GM12878 (cell line): ENCODE measurements around the gene USP31. TPM values are rescaled to one million over a fixed set of nuclear protein-coding genes. Genes with fewer than 3 reads are reported as not detected.

Source experiments
- ATAC-seq: fragments of 200-7000 bp; cut with Tn5 transposase; 3 replicates; pipeline ENCODE4 v1.9.1; 2020; ENCODE audit warnings: mild to moderate bottlenecking, moderate library complexity
- BruUV-seq: library from RNA; stranded (reverse); fragments of 400-500 nt; replicated peaks from 2 replicates; lab custom pipeline; 2021; lab: Mats Ljungman, UMichigan
- CTCF ChIA-PET: fragments of 300-600 bp; sonication (Branson Sonifier 250); formaldehyde crosslinking; extraction: SDS; loops from one replicate; lab custom pipeline; 2021; ENCODE audit warnings: inconsistent platforms; lab: Yijun Ruan, JAX
- POLR2A ChIA-PET: fragments of 350-600 bp; formaldehyde crosslinking; extraction: SDS; loops from one replicate; lab custom pipeline; 2021; ENCODE audit warnings: inconsistent platforms; lab: Charles Lee
- RAD21 ChIA-PET: fragments of 300-600 bp; sonication (Branson Sonifier 250); formaldehyde crosslinking; loops from one replicate; lab custom pipeline; 2023; ENCODE audit warnings: antibody characterized with exemption; ENCODE audit not compliant: unreplicated experiment; lab: Charles Lee
- SMC1A ChIA-PET: fragments of 300-600 bp; sonication (Branson Sonifier 250); formaldehyde crosslinking; loops from one replicate; lab custom pipeline; 2023; ENCODE audit not compliant: unreplicated experiment, uncharacterized antibody; lab: Charles Lee
- DNase-seq: peaks from one replicate; pipeline ENCODE4 v3.0.0-alpha.2; 2011; ENCODE audit warnings: low read depth, low spot score
- FAIRE-seq: peaks from 3 replicates; lab custom pipeline; 2011; peaks lifted over from hg19 to GRCh38; lab: Jason Lieb, UNC
- H2AFZ ChIP-seq: 2 replicates; pipeline ENCODE4 v1.6.0; 2011; ENCODE audit warnings: low read depth, low read length, control low read depth; ENCODE audit not compliant: control insufficient read depth
- H3K27ac ChIP-seq: 2 replicates; pipeline ENCODE4 v1.5.1; 2011; ENCODE audit warnings: control low read depth; ENCODE audit not compliant: control insufficient read depth, insufficient read depth
- H3K27me3 ChIP-seq, 2 experiments: replicated peaks in 1 of 2; 2 replicates each; pipeline versions ENCODE4 v1.6.0 to v1.6.1; 2011; ENCODE audit warnings: low read length in 1 of 2; ENCODE audit not compliant: control insufficient read depth in 2 of 2, insufficient read depth in 2 of 2
- H3K36me3 ChIP-seq, 2 experiments: 2 replicates each; pipeline ENCODE4 v1.5.1; 2011; ENCODE audit warnings: low read length in 1 of 2; ENCODE audit not compliant: control insufficient read depth in 2 of 2, insufficient read depth in 2 of 2
- H3K4me1 ChIP-seq: 2 replicates; pipeline ENCODE4 v1.6.1; 2011; ENCODE audit warnings: mild to moderate bottlenecking, low read length, moderate library complexity, mixed read lengths; ENCODE audit not compliant: control insufficient read depth, insufficient read depth
- H3K4me2 ChIP-seq: 2 replicates; pipeline ENCODE4 v1.6.0; 2011; ENCODE audit warnings: control low read depth; ENCODE audit not compliant: control insufficient read depth, insufficient read depth
- H3K4me3 ChIP-seq: fragments of 200-600 bp; sonication (generic); 2 replicates; pipeline ENCODE4 v1.5.1; 2016
- H3K79me2 ChIP-seq: 2 replicates; pipeline ENCODE4 v1.6.0; 2011; ENCODE audit warnings: low read length; ENCODE audit not compliant: control insufficient read depth, insufficient read depth
- H3K9ac ChIP-seq: 2 replicates; pipeline ENCODE4 v1.8.0; 2011; ENCODE audit warnings: low read length, control low read depth, mixed read lengths; ENCODE audit not compliant: control insufficient read depth, insufficient read depth
- H3K9me3 ChIP-seq: replicated peaks from 3 replicates; pipeline ENCODE4 v1.5.1; 2011; ENCODE audit warnings: mild to moderate bottlenecking, low read length; ENCODE audit not compliant: control insufficient read depth, insufficient read depth
- H4K20me1 ChIP-seq: 2 replicates; pipeline ENCODE4 v1.6.0; 2011; ENCODE audit not compliant: control insufficient read depth, insufficient read depth
- BCL3 ChIP-seq: IDR thresholded peaks from 2 replicates; pipeline ENCODE4 v1.6.1; 2011; ENCODE audit warnings: borderline replicate concordance, low read depth, mild to moderate bottlenecking, moderate library complexity, low read length; ENCODE audit not compliant: insufficient read depth, poor library complexity, severe bottlenecking
- EP300 ChIP-seq, 2 experiments: fragments of 150-350 bp in 1 of 2; IDR thresholded peaks; 2 replicates each; pipeline ENCODE4 v1.6.1; 2011 to 2012; ENCODE audit warnings: low read depth in 2 of 2, low read length in 2 of 2, borderline replicate concordance in 1 of 2, improper control_type of control experiment in 1 of 2, inconsistent platforms in 1 of 2; ENCODE audit not compliant: control insufficient read depth in 1 of 2
- USF1 ChIP-seq: IDR thresholded peaks from 2 replicates; pipeline ENCODE4 v1.6.1; 2011; ENCODE audit warnings: borderline replicate concordance, low read depth, mild to moderate bottlenecking, moderate library complexity, mixed read lengths, low read length; ENCODE audit not compliant: insufficient read depth; ENCODE audit errors: extremely low read length
- ZNF24 ChIP-seq: fragments of 450-650 bp; IDR thresholded peaks from 2 replicates; pipeline ENCODE4 v1.6.1; 2017; ENCODE audit warnings: antibody characterized with exemption, mild to moderate bottlenecking
- WGBS: methylation state at CpG from one replicate; pipeline ENCODE4 v1.1.6; 2016; ENCODE audit warnings: low lambda C conversion rate; ENCODE audit not compliant: insufficient replicate concordance, insufficient coverage; ENCODE audit errors: missing lambda C conversion rate; 5-methylcytosine and 5-hydroxymethylcytosine counted together
- in situ Hi-C: fragments of 300-500 bp; cut with MboI; formaldehyde crosslinking; loops from 9 replicates; pipeline ENCODE4 v1.14.3; 2018; ENCODE audit warnings: mixed read lengths
- intact Hi-C: fragments of 100-400 bp; cut with micrococcal nuclease; formaldehyde crosslinking; loops from one replicate; pipeline ENCODE4 v1.14.2; 2022; ENCODE audit not compliant: unreplicated experiment
- polyA plus RNA-seq, 11 experiments: library from polyadenylated mRNA; depleted of rRNA in 4 of 11; unstranded in 6 of 11; stranded (reverse) in 5 of 11; fragments of >200 nt; fragmentation: Nextera tagmentation in 4 of 11; fragmentation: Illumina TruSeq in 1 of 11; extraction: Ambion mirVana in 4 of 11; extraction: Trizol in 1 of 11; gene quantifications; 1 replicate in 1 of 11; 2 replicates in 10 of 11; pipeline versions ENCODE4 v1.2.1 to v1.2.3, GENCODE V29; 2011 to 2016; ENCODE audit warnings: inconsistent platforms in 2 of 11, missing spikeins in 2 of 11, low read depth in 1 of 11
- total RNA-seq, 4 experiments: library from RNA; depleted of rRNA in 3 of 4; stranded (reverse); fragments of >200 nt in 3 of 4; fragmentation: Illumina TruSeq in 1 of 4; extraction: Trizol in 1 of 4; gene quantifications; 2 replicates each; pipeline versions ENCODE4 v1.2.1 to v1.2.3, GENCODE V29; 2013 to 2021

Gene USP31
- total and polyA plus RNA-seq, 10 of the 15 experiments (the other 5 are each of a cell fraction or from before 2014, with no cell fraction given): 0.87 to 6.5 (median 3.2) TPM

GRCh38 chr16:23196539-23196938 is 47.3 kb upstream of the USP31 start:
- POLR2A ChIA-PET: interaction anchor here (0.5 kb wide), 1 partner anchor 393 kb away, joined by 5 read pairs; no protein-coding TSS in a partner anchor
- Histone ChIP-seq H2AFZ (no peak overlapping the region), H3K4me2 (no peak overlapping the region), H3K4me1 (peaks cover 4% of the 10 kb centered on the region), H3K36me3 (no peaks in the 10 kb centered on the region), H4K20me1 (no peaks in the 10 kb centered on the region), H3K9ac (no peak overlapping the region), H3K79me2 (no peaks in the 10 kb centered on the region), H3K27me3 (no peaks in the 10 kb centered on the region; a peak in 1 of 4 replicates), H3K9me3 (no peaks in the 10 kb centered on the region), H3K4me3 (no peak overlapping the region), H3K27ac (no peak overlapping the region)
- intact Hi-C loops: no loop called here
- DNase-seq (no peak), ATAC-seq (no peak), FAIRE-seq (no peak)
- BruUV-seq: no TSS peak
- TF ChIP-seq EP300 (IDR thresholded peaks at IDR 0.05; ENCODE audit: borderline replicate concordance in 1 of 2, control insufficient read depth in 1 of 2, low read depth in 2 of 2, low read length in 2 of 2): no peak
- TF ChIP-seq BCL3: peak; percentile 69
- CTCF ChIA-PET: no interaction called here
- 59% methylated on average over 5 of the region's 5 CpGs for WGBS
- SMC1A ChIA-PET: interaction anchor here (0.6 kb wide), 1 partner anchor 39 kb away, joined by 3 read pairs; no protein-coding TSS in a partner anchor
- RAD21 ChIA-PET: no interaction called here
- in situ Hi-C loops: no loop called here

- H3K27me3 ChIP-seq: no peaks in the 10 kb centered on the region; a peak in 1 of 4 replicates
- H3K36me3 ChIP-seq: no peaks in the 10 kb centered on the region
- ChIA-PET POLR2A (no interaction called here), CTCF (no interaction called here), RAD21 (no interaction called here)
- intact Hi-C loops: no loop called here
- H3K4me2 ChIP-seq: no peak overlapping the region
- 0 out of 3 replicates have a peak, but pooled peaks have one; percentile 34 for ATAC-seq
- H3K4me3 ChIP-seq: no peak overlapping the region
- TF ChIP-seq BCL3: peak; percentile 80
- no peak for TF ChIP-seq ZNF24
- TF ChIP-seq USF1: no peak
- TF ChIP-seq, all 136 proteins: peak for 1
- Histone ChIP-seq H2AFZ (no peak overlapping the region; the same call in 1 of the 2 replicates), H3K27ac (no peak overlapping the region), H4K20me1 (no peaks in the 10 kb centered on the region), H3K9ac (no peak overlapping the region), H3K4me1 (peaks cover 4% of the 10 kb centered on the region), H3K9me3 (no peaks in the 10 kb centered on the region), H3K79me2 (no peaks in the 10 kb centered on the region)
- no TSS peak for BruUV-seq
- SMC1A ChIA-PET: no interaction called here
- in situ Hi-C loops: no loop called here
- DNase-seq (no peak), FAIRE-seq (no peak)
- 44% methylated on average over 3 of the region's 3 CpGs for WGBS
Measured at GRCh38 chr16:23195366-23195978, 46.2 kb upstream of the USP31 start.
